PC-3 (cell line): ENCODE data around the gene FAM221B. TPM values are rescaled to one million over a fixed set of nuclear protein-coding genes. Genes with fewer than 3 reads are reported as not detected.

Experiments
- ATAC-seq: fragments of 200-7000 bp; cut with Tn5 transposase; 2 replicates; pipeline ENCODE4 v1.9.1; 2020; ENCODE audit warnings: mild to moderate bottlenecking, moderate library complexity
- BruUV-seq: library from RNA; stranded (reverse); fragments of 400-500 nt; replicated peaks from 2 replicates; lab custom pipeline; 2021; lab: Mats Ljungman, UMichigan
- CTCF ChIA-PET: fragments of 300-600 bp; sonication (Branson Sonifier 250); formaldehyde crosslinking; loops from one replicate; lab custom pipeline; 2022; ENCODE audit warnings: antibody characterized with exemption; lab: Charles Lee
- POLR2A ChIA-PET: fragments of 300-600 bp; sonication (Branson Sonifier 250); formaldehyde crosslinking; loops from one replicate; lab custom pipeline; 2022; ENCODE audit warnings: antibody characterized with exemption; ENCODE audit not compliant: unreplicated experiment; lab: Charles Lee
- DNase-seq: peaks from one replicate; pipeline ENCODE4 v3.0.0-alpha.2; 2015
- H2AFZ ChIP-seq: fragments of 300-600 bp; sonication (generic); 2 replicates; pipeline ENCODE4 v1.6.0; 2016; ENCODE audit warnings: antibody characterized with exemption, low read length
- H3F3A ChIP-seq: fragments of 300-600 bp; sonication (generic); one replicate; pipeline ENCODE4 v1.6.0; 2017; ENCODE audit warnings: antibody characterized with exemption, low read length, control low read depth, mild to moderate bottlenecking; ENCODE audit not compliant: unreplicated experiment
- H3K27ac ChIP-seq: fragments of 300-600 bp; sonication (generic); 2 replicates; pipeline ENCODE4 v1.5.1; 2016; ENCODE audit warnings: mild to moderate bottlenecking, low read length
- H3K27me3 ChIP-seq: fragments of 300-600 bp; sonication (generic); 2 replicates; pipeline ENCODE4 v1.6.1; 2016; ENCODE audit warnings: low read length, mixed read lengths
- H3K36me3 ChIP-seq: fragments of 300-600 bp; sonication (generic); 2 replicates; pipeline ENCODE4 v1.6.1; 2016; ENCODE audit warnings: low read depth, mixed run types, low read length, mixed read lengths
- H3K4me1 ChIP-seq: fragments of 300-600 bp; sonication (generic); 2 replicates; pipeline ENCODE4 v1.5.1; 2016; ENCODE audit warnings: low read length; ENCODE audit not compliant: insufficient read depth
- H3K4me2 ChIP-seq: fragments of 300-600 bp; sonication (generic); 2 replicates; pipeline ENCODE4 v1.6.0; 2016; ENCODE audit warnings: low read length
- H3K4me3 ChIP-seq: fragments of 300-600 bp; sonication (generic); 2 replicates; pipeline ENCODE4 v1.5.1; 2016; ENCODE audit warnings: mild to moderate bottlenecking, low read length, mixed read lengths
- H3K79me2 ChIP-seq: fragments of 300-600 bp; sonication (generic); 2 replicates; pipeline ENCODE4 v1.6.1; 2017; ENCODE audit warnings: low read length, mixed read lengths
- H3K9ac ChIP-seq: fragments of 300-600 bp; sonication (generic); 2 replicates; pipeline ENCODE4 v1.6.0; 2016; ENCODE audit warnings: mild to moderate bottlenecking, low read length
- H3K9me2 ChIP-seq: fragments of 300-600 bp; sonication (generic); replicated peaks from 2 replicates; pipeline ENCODE4 v1.6.1; 2016; ENCODE audit warnings: mixed run types, low read length, mixed read lengths
- H3K9me3 ChIP-seq: fragments of 300-600 bp; sonication (generic); 2 replicates; pipeline ENCODE4 v1.6.1; 2016; ENCODE audit warnings: low read length, mixed read lengths
- H4K20me1 ChIP-seq: fragments of 300-600 bp; sonication (generic); 2 replicates; pipeline ENCODE4 v1.6.1; 2016; ENCODE audit warnings: low read length, mixed read lengths
- EZH2 ChIP-seq: fragments of 300-600 bp; sonication (generic); IDR thresholded peaks from one replicate; pipeline ENCODE4 v1.6.1; 2017; ENCODE audit warnings: antibody characterized with exemption, mild to moderate bottlenecking, low read length; ENCODE audit not compliant: unreplicated experiment
- EZH2phosphoT487 ChIP-seq: fragments of 300-600 bp; sonication (generic); IDR thresholded peaks from 2 replicates; pipeline ENCODE4 v1.6.1; 2018; ENCODE audit warnings: mild to moderate bottlenecking, antibody characterized with exemption, low read length, borderline replicate concordance
- intact Hi-C: fragments of 100-400 bp; cut with micrococcal nuclease; formaldehyde crosslinking; loops from 2 replicates; pipeline ENCODE4 v1.9.0; 2023
- total RNA-seq: library from RNA; depleted of rRNA; stranded (reverse); fragments of >200 nt; gene quantifications from 2 replicates; pipeline ENCODE4 v1.2.3, GENCODE V29; 2014
- TF ChIP-seq, protein P1 (sequence below): fragments of 300-600 bp; sonication (generic); conservative IDR thresholded peaks from 2 replicates; pipeline ENCODE4 v1.5.1; 2017; ENCODE audit warnings: antibody characterized with exemption, low read depth, mild to moderate bottlenecking, low read length

Gene FAM221B
- total RNA-seq, 1 experiment from 2014 or later: not detected

DNA sequence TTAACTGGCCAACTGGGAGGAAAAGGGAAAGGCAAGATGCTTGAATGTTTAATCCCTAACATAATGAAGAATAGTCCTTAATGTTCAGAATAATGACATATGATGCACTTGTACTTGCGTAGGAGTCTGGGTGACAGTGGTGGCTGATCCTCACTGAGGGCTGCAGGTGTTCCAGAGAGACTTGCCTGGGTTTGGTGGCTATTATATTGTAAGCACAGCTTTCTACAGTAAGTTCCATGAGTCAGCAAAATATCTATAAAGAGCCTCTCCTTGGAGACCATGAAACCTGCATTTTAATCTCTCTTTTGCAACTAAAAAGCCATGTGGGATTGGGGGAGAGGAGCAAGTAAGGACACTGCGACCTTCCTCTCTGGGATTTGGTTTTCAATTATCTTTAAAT, 39.0 kb downstream of the FAM221B start:
- ChIA-PET POLR2A (no interaction called here), CTCF (interaction anchor here (1.2 to 1.8 kb wide), 5 partner anchors 25 to 93 kb away, joined by 3 to 41 read pairs (median 6); partner anchors contain the start of gene HINT2)
- H4K20me1 ChIP-seq: no peaks in the 10 kb centered on the region
- H3K27ac ChIP-seq: no peak overlapping the region
- H3K9me2 ChIP-seq: no peaks in the 10 kb centered on the region
- no peak overlapping the region for H2AFZ ChIP-seq
- H3K36me3 ChIP-seq: no peaks in the 10 kb centered on the region
- no peak overlapping the region for H3K4me3 ChIP-seq
- BruUV-seq: no TSS peak
- DNase-seq (no peak), ATAC-seq (no peak)
- H3K4me2 ChIP-seq: no peak overlapping the region
- H3K9me3 ChIP-seq: no peaks in the 10 kb centered on the region
- H3K27me3 ChIP-seq: no peaks in the 10 kb centered on the region
- no peak for TF ChIP-seq EZH2
- TF ChIP-seq EZH2phosphoT487: no peak
- TF ChIP-seq, protein P1, sequence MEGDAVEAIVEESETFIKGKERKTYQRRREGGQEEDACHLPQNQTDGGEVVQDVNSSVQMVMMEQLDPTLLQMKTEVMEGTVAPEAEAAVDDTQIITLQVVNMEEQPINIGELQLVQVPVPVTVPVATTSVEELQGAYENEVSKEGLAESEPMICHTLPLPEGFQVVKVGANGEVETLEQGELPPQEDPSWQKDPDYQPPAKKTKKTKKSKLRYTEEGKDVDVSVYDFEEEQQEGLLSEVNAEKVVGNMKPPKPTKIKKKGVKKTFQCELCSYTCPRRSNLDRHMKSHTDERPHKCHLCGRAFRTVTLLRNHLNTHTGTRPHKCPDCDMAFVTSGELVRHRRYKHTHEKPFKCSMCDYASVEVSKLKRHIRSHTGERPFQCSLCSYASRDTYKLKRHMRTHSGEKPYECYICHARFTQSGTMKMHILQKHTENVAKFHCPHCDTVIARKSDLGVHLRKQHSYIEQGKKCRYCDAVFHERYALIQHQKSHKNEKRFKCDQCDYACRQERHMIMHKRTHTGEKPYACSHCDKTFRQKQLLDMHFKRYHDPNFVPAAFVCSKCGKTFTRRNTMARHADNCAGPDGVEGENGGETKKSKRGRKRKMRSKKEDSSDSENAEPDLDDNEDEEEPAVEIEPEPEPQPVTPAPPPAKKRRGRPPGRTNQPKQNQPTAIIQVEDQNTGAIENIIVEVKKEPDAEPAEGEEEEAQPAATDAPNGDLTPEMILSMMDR: no peak
- no peak overlapping the region for H3K9ac ChIP-seq
- H3K79me2 ChIP-seq: no peaks in the 10 kb centered on the region
- peaks cover 5% of the 10 kb centered on the region for H3K4me1 ChIP-seq
- intact Hi-C loops: no loop called here
- no peaks in the 10 kb centered on the region for H3F3A ChIP-seq

DNA sequence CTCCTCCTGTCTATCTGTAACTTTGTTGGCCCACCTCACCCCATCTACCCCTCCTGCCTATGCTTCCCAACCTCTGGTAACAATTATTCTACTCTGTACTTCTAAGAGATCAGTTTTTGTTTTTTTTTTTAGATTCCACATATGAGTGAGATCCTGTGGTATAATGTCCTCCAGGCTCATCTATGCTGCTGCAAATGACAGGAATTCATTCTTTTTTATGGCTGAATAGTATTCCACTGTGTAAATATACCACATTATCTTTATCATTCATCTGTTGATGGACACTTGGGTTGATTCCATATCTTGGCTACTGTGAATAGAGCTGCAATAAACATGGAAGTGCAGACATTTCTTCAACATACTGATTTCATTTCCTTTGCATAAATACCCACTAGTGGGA, 45.1 kb downstream of the FAM221B start:
- DNase-seq (no peak), ATAC-seq (no peak)
- Histone ChIP-seq H3K4me1 (no peaks in the 10 kb centered on the region), H3K36me3 (no peaks in the 10 kb centered on the region), H3K27ac (no peak overlapping the region), H3K79me2 (no peaks in the 10 kb centered on the region), H2AFZ (no peak overlapping the region), H3K27me3 (no peaks in the 10 kb centered on the region), H4K20me1 (no peaks in the 10 kb centered on the region), H3K4me2 (no peak overlapping the region), H3K9me2 (no peaks in the 10 kb centered on the region), H3K4me3 (no peak overlapping the region), H3K9me3 (no peaks in the 10 kb centered on the region), H3K9ac (no peak overlapping the region), H3F3A (no peaks in the 10 kb centered on the region)
- intact Hi-C loops: no loop called here
- TF ChIP-seq EZH2phosphoT487 (no peak), EZH2 (no peak)
- TF ChIP-seq, protein P1: no peak
- BruUV-seq: no TSS peak
- ChIA-PET CTCF (no interaction called here), POLR2A (no interaction called here)

DNA sequence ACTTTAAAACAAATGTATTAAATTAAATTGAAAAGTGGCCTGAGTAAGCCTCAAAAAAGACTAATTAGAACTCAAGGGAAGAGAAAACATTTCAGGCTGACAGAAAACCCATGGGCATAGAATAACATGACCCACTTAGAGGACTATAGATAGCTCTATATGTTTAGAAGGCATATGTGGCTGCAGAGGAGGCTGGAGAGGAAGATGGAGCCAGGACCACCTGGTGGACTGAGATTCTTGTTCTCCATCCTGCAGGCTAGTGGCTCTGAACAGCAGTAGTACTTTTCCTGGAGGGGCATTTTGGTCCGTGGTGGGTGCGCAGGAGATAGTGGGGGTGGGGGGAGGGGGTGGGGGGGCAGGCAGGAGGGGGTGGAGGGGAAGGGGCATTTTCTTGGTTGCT, 47.5 kb downstream of the FAM221B start:
- ATAC-seq (no peak), DNase-seq (no peak)
- Histone ChIP-seq H3K9me3 (no peaks in the 10 kb centered on the region), H3K27ac (no peak overlapping the region), H2AFZ (no peak overlapping the region), H4K20me1 (no peaks in the 10 kb centered on the region), H3K36me3 (no peaks in the 10 kb centered on the region), H3K9ac (no peak overlapping the region), H3K4me1 (0 out of 2 replicates have a peak, but pooled peaks cover under 1% of the 10 kb centered on the region), H3K79me2 (no peaks in the 10 kb centered on the region), H3F3A (no peaks in the 10 kb centered on the region), H3K9me2 (no peaks in the 10 kb centered on the region), H3K4me2 (no peak overlapping the region), H3K4me3 (no peak overlapping the region), H3K27me3 (no peaks in the 10 kb centered on the region)
- intact Hi-C loops: no loop called here
- POLR2A ChIA-PET: no interaction called here
- TF ChIP-seq, protein P1: no peak
- no peak for TF ChIP-seq EZH2
- no peak for TF ChIP-seq EZH2phosphoT487
- CTCF ChIA-PET: no interaction called here
- BruUV-seq: no TSS peak
